T-cell (primary cell): ENCODE data around the gene DKK3. TPM values are rescaled to one million over a fixed set of nuclear protein-coding genes. Genes with fewer than 3 reads are reported as not detected.
A peak's percentile ranks its signal among the peaks of the same experiment; 100 is the strongest.

ENCODE experiments used
- ATAC-seq, 4 experiments: fragments of 200-7000 bp in 3 of 4; fragments of 150-1000 bp in 1 of 4; cut with Tn5 transposase; replicated peaks in 1 of 4; 1 replicate in 3 of 4; 2 replicates in 1 of 4; pipeline ENCODE4 v1.10.0; 2021; ENCODE audit warnings: moderate library complexity in 3 of 4, mild to moderate bottlenecking in 2 of 4, moderate number of reproducible peaks in 1 of 4
- CTCF ChIA-PET, 2 donors: fragments of 300-600 bp; sonication (Branson Sonifier 250); formaldehyde crosslinking; loops; one replicate each; lab custom pipeline; 2022; ENCODE audit warnings: antibody characterized with exemption in 2 of 2; lab: Charles Lee
- POLR2A ChIA-PET, 2 donors: fragments of 300-600 bp; sonication (Branson Sonifier 250); formaldehyde crosslinking; loops; one replicate each; lab custom pipeline; 2022; ENCODE audit warnings: antibody characterized with exemption in 2 of 2; lab: Charles Lee
- DNase-seq, 35 experiments: peaks; one replicate each; pipeline versions ENCODE4 v3.0.0 to v3.0.0-alpha.2; 2013 to 2023
- H3K27ac ChIP-seq: one replicate; pipeline ENCODE4 v1.5.1; 2013; ENCODE audit warnings: low read length
- H3K27me3 ChIP-seq, 2 experiments: replicated peaks in 1 of 2; 1 replicate in 1 of 2; 2 replicates in 1 of 2; pipeline versions ENCODE4 v1.6.1 to v1.7.0; 2013; ENCODE audit warnings: low read length in 1 of 2, mixed read lengths in 1 of 2; ENCODE audit not compliant: control insufficient read depth in 2 of 2, insufficient read depth in 2 of 2; ENCODE audit errors: extremely low read depth in 1 of 2
- H3K36me3 ChIP-seq, 2 donors: 1 replicate in 1 of 2; 2 replicates in 1 of 2; pipeline versions ENCODE4 v1.6.1 to v1.7.0; 2013; ENCODE audit warnings: low read length in 1 of 2; ENCODE audit not compliant: control insufficient read depth in 2 of 2, insufficient read depth in 1 of 2; ENCODE audit errors: extremely low read depth in 1 of 2
- H3K4me1 ChIP-seq, 2 experiments: 1 replicate in 1 of 2; 2 replicates in 1 of 2; pipeline versions ENCODE4 v1.6.1 to v1.7.0; 2013; ENCODE audit warnings: low read length in 2 of 2, mixed read lengths in 1 of 2; ENCODE audit not compliant: insufficient read depth in 2 of 2, control insufficient read depth in 1 of 2; ENCODE audit errors: extremely low read depth in 1 of 2
- H3K4me3 ChIP-seq, 2 donors: 1 replicate in 1 of 2; 2 replicates in 1 of 2; pipeline versions ENCODE4 v1.5.1 to v1.7.0; 2013; ENCODE audit warnings: mild to moderate bottlenecking in 2 of 2, low read length in 1 of 2, moderate library complexity in 1 of 2; ENCODE audit not compliant: control insufficient read depth in 1 of 2; ENCODE audit errors: extremely low read depth in 1 of 2
- H3K9me3 ChIP-seq: 2 replicates; pipeline ENCODE4 v1.7.0; 2013
- H3K27ac Mint-ChIP-seq, 2 donors: one replicate each; pipeline ENCODE4 v1.8.0; 2020 to 2021; ENCODE audit warnings: mild to moderate bottlenecking in 2 of 2, mixed read lengths in 2 of 2
- H3K27me3 Mint-ChIP-seq, 2 donors: one replicate each; pipeline ENCODE4 v1.8.0; 2021 to 2022; ENCODE audit warnings: mixed read lengths in 2 of 2
- H3K36me3 Mint-ChIP-seq: one replicate; pipeline ENCODE4 v1.8.0; 2021; ENCODE audit warnings: mixed read lengths
- H3K4me1 Mint-ChIP-seq, 3 donors: one replicate each; pipeline ENCODE4 v1.8.0; 2020 to 2022; ENCODE audit warnings: mixed read lengths in 3 of 3, mild to moderate bottlenecking in 1 of 3
- H3K4me3 Mint-ChIP-seq, 3 donors: one replicate each; pipeline ENCODE4 v1.8.0; 2020 to 2022; ENCODE audit warnings: mild to moderate bottlenecking in 3 of 3, mixed read lengths in 3 of 3, moderate library complexity in 3 of 3
- H3K9me3 Mint-ChIP-seq, 3 donors: one replicate each; pipeline ENCODE4 v1.8.0; 2020 to 2022; ENCODE audit warnings: mixed read lengths in 3 of 3
- WGBS: methylation state at CpG from one replicate; pipeline ENCODE4 v1.1.5; 2013; ENCODE audit warnings: missing lambda C conversion rate; ENCODE audit not compliant: insufficient coverage; 5-methylcytosine and 5-hydroxymethylcytosine counted together
- total RNA-seq, 35 experiments: library from RNA in 6 of 35; stranded (reverse) in 6 of 35; fragments of 120-200 nt in 1 of 35; gene quantifications; one replicate each; pipeline versions ENCODE4 v1.2.1 to v1.2.4 and lab custom pipeline; 2013 to 2026

The DKK3 gene
- total RNA-seq, 5 donors from 2014 or later (not counting 1 experiment from before 2014, with no cell fraction given): 1.5 to 8.1 (median 2.7) TPM

DNA sequence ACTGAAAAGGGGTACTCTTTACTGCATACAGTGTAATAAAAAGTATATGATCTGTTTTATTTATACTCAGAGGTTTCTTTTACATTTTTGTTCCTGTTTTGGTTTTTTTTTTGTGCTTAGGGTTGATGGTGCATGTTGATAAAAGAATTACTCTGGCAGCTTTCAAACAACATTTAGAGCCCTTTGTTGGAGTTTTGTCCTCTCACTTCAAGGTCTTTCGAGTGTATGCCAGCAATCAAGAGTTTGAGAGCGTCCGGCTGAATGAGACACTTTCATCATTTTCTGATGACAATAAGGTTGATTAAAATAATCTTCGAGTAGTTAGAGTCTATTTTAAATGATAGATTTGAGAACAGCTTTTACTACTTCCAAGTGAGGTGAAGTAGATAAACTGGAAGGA lies 60.6 kb downstream of the DKK3 start:
- no peak overlapping the region for H3K4me3 ChIP-seq
- ChIA-PET POLR2A (interaction anchor here in 1 of 2 donors (1.0 kb wide), 1 partner anchor 99 kb away, joined by 3 read pairs; no protein-coding TSS in a partner anchor), CTCF (interaction anchor here (0.7 to 1.0 kb wide), 2 partner anchors 9 to 18 kb away, joined by 3 to 5 read pairs; no protein-coding TSS in a partner anchor)
- H3K36me3 ChIP-seq: peaks cover 2 to 81% of the 10 kb centered on the region in 2 donors
- H3K36me3 Mint-ChIP-seq: peaks cover 62% of the 10 kb centered on the region
- H3K27ac Mint-ChIP-seq: peak overlapping the region; percentile 19 to 44
- H3K4me1 Mint-ChIP-seq: peaks cover 0 to under 1% (median 0%) of the 10 kb centered on the region in 3 donors
- no peaks in the 10 kb centered on the region for H3K27me3 ChIP-seq
- no peaks in the 10 kb centered on the region for H3K9me3 ChIP-seq
- WGBS: 94% methylated on average over 3 of the region's 4 CpGs
- H3K4me1 ChIP-seq: no peaks in the 10 kb centered on the region
- no peak overlapping the region for H3K4me3 Mint-ChIP-seq
- ATAC-seq: no peak
- H3K27me3 Mint-ChIP-seq: no peaks in the 10 kb centered on the region
- no peak for DNase-seq
- H3K9me3 Mint-ChIP-seq: no peaks in the 10 kb centered on the region
- no peak overlapping the region for H3K27ac ChIP-seq

DNA sequence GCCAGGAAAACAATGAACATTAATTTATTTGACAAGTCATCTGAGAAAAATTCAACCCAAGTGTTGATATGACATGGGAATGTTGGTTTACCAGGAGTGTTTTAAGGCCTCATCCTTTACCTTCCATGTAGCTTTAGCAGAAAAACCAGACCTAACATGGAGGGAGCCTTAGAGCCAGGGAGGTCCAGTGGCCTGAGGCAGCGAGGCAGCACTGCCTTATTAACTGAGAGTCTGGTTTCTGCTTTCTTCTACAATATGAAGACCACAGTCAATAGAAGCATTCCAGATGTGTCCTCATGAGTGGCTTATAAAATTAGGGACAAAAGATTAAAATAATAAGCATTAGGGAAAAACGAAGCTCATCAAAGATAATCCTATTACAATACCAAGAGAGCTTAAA lies 61.5 kb downstream of the DKK3 start:
- H3K4me3 ChIP-seq: no peak overlapping the region
- H3K9me3 Mint-ChIP-seq: no peaks in the 10 kb centered on the region
- H3K36me3 ChIP-seq: peaks cover 2 to 81% of the 10 kb centered on the region in 2 donors
- peaks cover 0 to 2% (median 0%) of the 10 kb centered on the region in 3 donors for H3K4me1 Mint-ChIP-seq
- H3K27me3 Mint-ChIP-seq: no peaks in the 10 kb centered on the region
- H3K9me3 ChIP-seq: no peaks in the 10 kb centered on the region
- H3K27ac ChIP-seq: no peak overlapping the region
- H3K27ac Mint-ChIP-seq: peak overlapping the region in 1 of 2 donors; percentile 25
- WGBS: no CpG with 5 or more reads among the region's 2 CpGs
- ChIA-PET CTCF (interaction anchor here (0.6 to 1.6 kb wide), 4 partner anchors 10 to 100 kb away, joined by 3 to 5 read pairs (median 4); no protein-coding TSS in a partner anchor), POLR2A (interaction anchor here in 1 of 2 donors (1.0 kb wide), 1 partner anchor 98 kb away, joined by 3 read pairs; no protein-coding TSS in a partner anchor)
- DNase-seq (no peak), ATAC-seq (no peak)
- no peak overlapping the region for H3K4me3 Mint-ChIP-seq
- H3K4me1 ChIP-seq: no peaks in the 10 kb centered on the region
- no peaks in the 10 kb centered on the region for H3K27me3 ChIP-seq
- H3K36me3 Mint-ChIP-seq: peaks cover 59% of the 10 kb centered on the region

DNA sequence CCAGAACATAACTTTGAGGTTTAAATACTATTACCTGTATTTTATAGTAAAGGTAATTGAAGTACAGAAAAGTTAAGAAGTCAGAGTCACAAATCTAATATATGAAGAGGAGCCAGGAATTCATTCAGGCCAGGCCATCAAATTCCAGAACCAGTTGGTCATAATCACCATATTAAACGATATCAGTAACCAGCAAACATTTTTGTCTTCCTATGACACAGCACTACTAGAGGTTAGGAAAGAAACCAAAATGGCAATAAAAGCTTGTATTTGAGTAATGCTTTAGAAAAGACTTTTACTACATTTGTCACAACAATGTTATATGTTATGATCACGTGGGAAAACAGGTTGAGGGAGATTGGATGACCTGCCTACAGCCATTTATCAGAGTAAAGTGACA lies 62.2 kb downstream of the DKK3 start:
- Mint-ChIP-seq H3K27ac (no peak overlapping the region), H3K9me3 (no peaks in the 10 kb centered on the region), H3K36me3 (peaks cover 60% of the 10 kb centered on the region), H3K4me1 (peaks cover 0 to 2% (median 0%) of the 10 kb centered on the region in 3 donors), H3K4me3 (no peak overlapping the region), H3K27me3 (no peaks in the 10 kb centered on the region)
- no CpG with 5 or more reads among the region's 2 CpGs for WGBS
- DNase-seq: no peak
- Histone ChIP-seq H3K36me3 (peaks cover 2 to 77% of the 10 kb centered on the region in 2 donors), H3K27ac (no peak overlapping the region), H3K4me1 (no peaks in the 10 kb centered on the region), H3K9me3 (no peaks in the 10 kb centered on the region), H3K4me3 (no peak overlapping the region), H3K27me3 (no peaks in the 10 kb centered on the region)
- ChIA-PET CTCF (interaction anchor here (0.6 to 1.6 kb wide), 3 partner anchors 15 to 918 kb away, joined by 3 to 4 read pairs (median 3); no protein-coding TSS in a partner anchor), POLR2A (no interaction called here)
- no peak for ATAC-seq

DNA sequence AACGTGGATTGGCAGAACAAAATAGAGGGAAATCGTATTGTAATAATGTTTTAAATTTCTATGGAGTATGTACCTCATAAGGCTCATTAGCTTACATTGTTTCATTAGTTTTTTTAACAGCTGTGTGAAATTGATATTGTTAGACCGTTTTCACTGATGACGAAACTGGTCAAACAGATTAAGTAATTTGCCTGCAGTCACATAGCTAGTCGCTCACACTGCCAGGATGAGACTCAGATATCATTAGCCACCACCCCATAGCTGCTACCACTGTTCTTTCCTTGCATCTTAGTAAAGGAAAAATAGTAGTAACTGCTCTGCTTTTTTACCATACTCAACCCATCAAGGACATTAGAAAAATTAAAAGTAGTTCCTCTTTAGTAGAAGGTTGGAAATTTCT lies 64.0 kb downstream of the DKK3 start:
- Mint-ChIP-seq H3K4me3 (no peak overlapping the region), H3K27ac (no peak overlapping the region), H3K36me3 (peaks cover 50% of the 10 kb centered on the region), H3K27me3 (no peaks in the 10 kb centered on the region), H3K9me3 (no peaks in the 10 kb centered on the region), H3K4me1 (peaks cover 0 to 2% (median 0%) of the 10 kb centered on the region in 3 donors)
- H3K36me3 ChIP-seq: peaks cover 2 to 79% of the 10 kb centered on the region in 2 donors
- H3K4me1 ChIP-seq: no peaks in the 10 kb centered on the region
- no CpG with 5 or more reads among the region's 5 CpGs for WGBS
- no peaks in the 10 kb centered on the region for H3K27me3 ChIP-seq
- ChIA-PET POLR2A (no interaction called here), CTCF (interaction anchor here in 1 of 2 donors (0.5 to 1.0 kb wide), 2 partner anchors 16 to 119 kb away, joined by 3 to 8 read pairs; no protein-coding TSS in a partner anchor)
- no peaks in the 10 kb centered on the region for H3K9me3 ChIP-seq
- no peak overlapping the region for H3K27ac ChIP-seq
- no peak for DNase-seq
- H3K4me3 ChIP-seq: no peak overlapping the region
- no peak for ATAC-seq

DNA sequence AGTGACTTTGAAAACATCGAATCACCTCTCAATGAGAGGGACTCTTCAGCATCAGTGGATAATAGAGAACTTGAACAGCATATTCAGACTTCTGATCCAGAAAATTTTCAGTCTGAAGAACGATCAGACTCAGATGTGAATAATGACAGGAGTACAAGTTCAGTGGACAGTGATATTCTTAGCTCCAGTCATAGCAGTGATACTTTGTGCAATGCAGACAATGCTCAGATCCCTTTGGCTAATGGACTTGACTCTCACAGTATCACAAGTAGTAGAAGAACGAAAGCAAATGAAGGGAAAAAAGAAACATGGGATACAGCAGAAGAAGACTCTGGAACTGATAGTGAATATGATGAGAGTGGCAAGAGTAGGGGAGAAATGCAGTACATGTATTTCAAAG lies 65.8 kb downstream of the DKK3 start:
- DNase-seq: no peak
- Histone ChIP-seq H3K27ac (no peak overlapping the region), H3K27me3 (no peaks in the 10 kb centered on the region), H3K4me3 (no peak overlapping the region), H3K9me3 (no peaks in the 10 kb centered on the region), H3K4me1 (no peaks in the 10 kb centered on the region), H3K36me3 (peaks cover 2 to 81% of the 10 kb centered on the region in 2 donors)
- H3K4me3 Mint-ChIP-seq: no peak overlapping the region
- WGBS: 94% methylated on average over 2 of the region's 3 CpGs
- no peaks in the 10 kb centered on the region for H3K27me3 Mint-ChIP-seq
- peaks cover 52% of the 10 kb centered on the region for H3K36me3 Mint-ChIP-seq
- H3K4me1 Mint-ChIP-seq: peaks cover 0 to 2% (median 0%) of the 10 kb centered on the region in 3 donors
- no peak for ATAC-seq
- no peak overlapping the region for H3K27ac Mint-ChIP-seq
- H3K9me3 Mint-ChIP-seq: no peaks in the 10 kb centered on the region
- ChIA-PET CTCF (no interaction called here), POLR2A (no interaction called here)

DNA sequence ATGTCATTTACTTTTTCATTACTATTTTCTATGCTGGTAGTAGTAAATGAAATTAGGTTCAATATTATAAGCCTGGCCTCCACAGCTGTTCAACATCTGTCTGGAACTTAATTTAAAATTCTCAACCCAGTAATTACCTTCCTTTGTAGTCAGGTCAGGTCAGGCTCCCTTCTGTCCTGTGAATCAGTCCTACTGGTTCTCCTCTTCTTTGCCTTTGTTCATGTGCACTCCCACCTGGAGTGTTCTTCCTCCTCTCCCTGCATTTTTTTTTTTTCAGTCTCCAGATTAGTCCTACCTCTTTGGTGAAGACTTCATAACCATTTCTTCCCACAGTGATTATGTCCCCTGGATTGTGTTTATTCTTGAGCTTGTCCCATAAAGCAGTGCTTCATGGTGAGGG lies 67.9 kb downstream of the DKK3 start:
- CTCF ChIA-PET: interaction anchor here in 1 of 2 donors (0.7 kb wide), 2 partner anchors 16 to 147 kb away, joined by 3 to 4 read pairs; no protein-coding TSS in a partner anchor
- Mint-ChIP-seq H3K27me3 (no peaks in the 10 kb centered on the region), H3K27ac (peak overlapping the region in 1 of 2 donors; percentile 7), H3K9me3 (no peaks in the 10 kb centered on the region), H3K4me1 (peaks cover 0 to 2% (median 0%) of the 10 kb centered on the region in 3 donors), H3K36me3 (peaks cover 57% of the 10 kb centered on the region), H3K4me3 (no peak overlapping the region)
- no peak overlapping the region for H3K4me3 ChIP-seq
- no peak for ATAC-seq
- H3K36me3 ChIP-seq: peaks cover 0 to 79% of the 10 kb centered on the region in 2 donors
- no peaks in the 10 kb centered on the region for H3K9me3 ChIP-seq
- H3K4me1 ChIP-seq: no peaks in the 10 kb centered on the region
- POLR2A ChIA-PET: no interaction called here
- no peaks in the 10 kb centered on the region for H3K27me3 ChIP-seq
- no peak for DNase-seq
- H3K27ac ChIP-seq: no peak overlapping the region
